ENCODE measurements around the gene OR2AE1.
"Not testable (repeated sequence)": the region's sequence is repeated elsewhere in the genome, so short reads cannot be mapped to it uniquely, and the experiment has no call there.

The OR2AE1 gene

DNA sequence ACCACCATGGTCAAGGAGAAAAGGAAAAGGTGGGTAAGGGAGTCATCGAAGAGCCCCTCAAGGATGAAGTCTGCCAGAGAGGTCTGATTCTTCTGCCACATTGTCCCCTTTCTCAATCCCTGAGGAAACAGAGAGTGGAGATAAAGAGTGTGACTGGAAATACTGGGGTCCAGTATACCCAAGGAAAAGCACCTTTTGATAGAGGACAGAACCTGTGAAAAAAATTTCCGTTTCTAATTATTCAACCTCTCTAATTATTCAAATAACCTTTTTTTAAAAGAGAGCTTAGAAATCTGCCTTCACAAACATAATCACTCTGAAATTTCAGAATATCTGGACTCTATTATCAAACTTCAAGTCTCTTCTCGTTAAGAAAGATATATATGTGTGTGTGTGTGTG lies at the start of gene OR2AE1:
Gene OR2AE1 (minus strand): TSS at position 101 of the 400 bp plus-strand sequence. CDS start 0 bp downstream, at position 101.
- DNase-seq (ENCODE audit: low spot score), result no peak

GRCh38 chr7:99926321-99926720 lies 49.5 kb upstream of the OR2AE1 start:
- DNase-seq (ENCODE audit: low spot score), result no peak

DNA sequence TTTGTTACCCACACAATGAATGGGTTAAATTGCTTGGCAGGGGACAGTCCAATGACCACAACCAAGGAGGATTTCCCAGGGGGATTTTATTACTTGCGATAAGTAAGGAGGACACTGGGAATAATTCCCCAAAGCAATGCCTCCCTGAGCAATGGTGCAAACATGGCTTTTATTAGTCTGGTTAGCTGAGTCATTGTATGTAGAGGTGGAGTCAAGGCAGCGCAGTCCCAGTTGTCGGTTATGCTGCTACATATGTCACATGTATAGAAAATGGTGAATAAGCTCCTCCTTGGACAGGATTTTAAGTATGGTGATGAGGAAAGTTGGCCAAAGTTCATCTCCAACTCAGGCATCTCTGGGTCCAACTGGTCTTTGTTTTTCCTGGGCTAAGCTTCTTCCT lies 46.4 kb upstream of the OR2AE1 start:
- DNase-seq (ENCODE audit: low spot score), result no peak

DNA sequence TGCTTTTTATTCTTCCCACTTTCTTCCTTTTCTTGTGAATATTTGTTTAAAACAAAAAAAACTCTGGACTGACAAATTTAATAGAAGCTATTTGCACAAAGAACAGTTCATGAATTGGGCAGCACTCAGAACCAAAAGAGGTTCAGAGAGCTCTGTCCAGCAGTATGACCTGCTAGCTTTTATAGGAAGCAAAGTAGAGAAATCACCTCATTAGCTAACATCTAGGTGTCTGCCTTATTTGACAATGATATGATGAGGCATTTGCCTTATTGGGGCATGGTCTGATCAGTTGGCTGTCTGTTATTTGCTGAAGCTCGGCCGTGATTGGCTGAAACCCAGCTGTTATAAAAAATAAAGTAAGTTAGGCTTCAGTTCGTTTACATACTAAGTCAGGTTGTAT lies 43.3 kb upstream of the OR2AE1 start:
- DNase-seq (ENCODE audit: low spot score), result no peak

DNA sequence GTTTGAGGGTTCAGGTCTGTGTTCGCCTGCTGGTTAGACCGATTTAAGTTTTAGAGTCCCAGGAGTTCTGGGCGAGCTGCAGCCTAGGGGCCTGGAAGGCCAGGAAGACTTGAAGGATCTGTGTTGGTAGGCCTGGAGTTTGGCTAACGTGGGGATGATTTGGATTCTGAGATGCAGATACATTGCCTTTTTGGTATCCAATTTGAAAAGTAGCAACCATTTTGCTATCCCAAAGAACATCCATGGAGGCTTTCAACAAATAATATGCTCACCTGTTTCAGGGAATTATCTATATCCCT lies 42.9 kb upstream of the OR2AE1 start:
- no peak for DNase-seq (ENCODE audit: low spot score)

DNA sequence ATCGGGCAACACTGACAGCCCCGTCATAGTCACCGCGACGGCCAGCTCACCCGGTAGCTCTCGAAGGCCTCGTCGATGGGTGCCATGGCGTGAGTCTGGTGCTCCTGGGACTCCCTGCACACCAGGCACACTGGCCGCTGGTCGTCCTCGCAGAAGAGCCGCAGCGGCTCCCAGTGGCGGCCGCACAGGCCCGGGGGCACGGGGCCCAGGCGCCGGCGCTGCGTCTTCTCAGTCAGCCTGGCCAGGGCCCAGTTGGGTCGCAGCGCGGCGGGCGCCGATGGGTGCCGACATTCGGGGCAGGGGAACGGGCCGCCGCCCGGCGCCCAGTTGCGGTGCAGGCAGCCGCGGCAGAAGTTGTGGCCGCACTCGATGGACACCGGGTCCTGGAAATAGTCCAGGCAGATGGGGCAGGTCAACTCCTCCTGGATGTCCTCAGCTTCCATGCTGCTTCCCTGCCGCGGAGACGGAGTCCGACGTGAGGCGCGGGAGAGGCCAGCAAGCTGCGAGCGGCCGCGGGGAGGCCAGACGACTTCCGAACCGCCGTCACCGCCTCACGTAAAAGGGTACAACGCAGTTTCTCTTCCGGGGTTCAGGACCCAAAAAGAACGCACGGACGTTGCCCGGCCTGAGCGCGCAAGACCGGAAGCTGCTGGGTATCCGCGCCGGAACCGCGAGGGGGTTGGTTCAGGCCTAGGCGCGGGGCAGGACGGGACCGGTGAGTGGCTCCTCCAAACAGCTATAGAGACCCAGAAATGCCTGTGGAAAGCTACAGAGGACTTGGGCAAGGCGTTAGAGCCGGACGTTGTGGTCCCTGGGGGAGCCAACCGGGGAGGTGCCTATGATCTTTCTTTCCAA lies 42.4 kb upstream of the OR2AE1 start, which contains the start of gene TRIM4:
Gene TRIM4 (minus strand): TSS at position 572 of the 855 bp plus-strand sequence. CDS start 129 bp downstream, at position 443.
- DNase-seq (ENCODE audit: low spot score), result peak; percentile 96

GRCh38 chr7:99910976-99911375 lies 34.1 kb upstream of the OR2AE1 start:
- DNase-seq (ENCODE audit: low spot score), result no peak

DNA sequence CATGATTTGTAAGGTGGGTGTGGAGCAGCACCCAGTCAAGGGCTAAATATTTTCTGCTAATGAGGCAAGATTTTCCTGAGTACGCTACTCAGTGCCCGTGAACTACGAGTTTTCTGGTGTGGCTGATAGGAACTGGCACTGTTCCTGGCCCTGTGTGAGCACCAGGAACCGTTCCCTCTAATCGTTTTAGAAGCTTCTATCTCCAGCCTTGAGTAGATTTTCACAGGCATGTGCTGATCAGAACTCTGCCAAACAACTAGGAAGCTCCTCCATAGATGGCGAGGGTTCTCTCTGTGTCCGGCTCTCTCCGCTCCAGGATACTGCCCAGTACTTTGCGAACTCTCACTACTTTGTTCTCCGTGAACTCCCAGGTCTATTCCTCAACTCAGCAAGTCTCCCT lies 24.7 kb upstream of the OR2AE1 start:
- no peak for DNase-seq (ENCODE audit: low spot score)

DNA sequence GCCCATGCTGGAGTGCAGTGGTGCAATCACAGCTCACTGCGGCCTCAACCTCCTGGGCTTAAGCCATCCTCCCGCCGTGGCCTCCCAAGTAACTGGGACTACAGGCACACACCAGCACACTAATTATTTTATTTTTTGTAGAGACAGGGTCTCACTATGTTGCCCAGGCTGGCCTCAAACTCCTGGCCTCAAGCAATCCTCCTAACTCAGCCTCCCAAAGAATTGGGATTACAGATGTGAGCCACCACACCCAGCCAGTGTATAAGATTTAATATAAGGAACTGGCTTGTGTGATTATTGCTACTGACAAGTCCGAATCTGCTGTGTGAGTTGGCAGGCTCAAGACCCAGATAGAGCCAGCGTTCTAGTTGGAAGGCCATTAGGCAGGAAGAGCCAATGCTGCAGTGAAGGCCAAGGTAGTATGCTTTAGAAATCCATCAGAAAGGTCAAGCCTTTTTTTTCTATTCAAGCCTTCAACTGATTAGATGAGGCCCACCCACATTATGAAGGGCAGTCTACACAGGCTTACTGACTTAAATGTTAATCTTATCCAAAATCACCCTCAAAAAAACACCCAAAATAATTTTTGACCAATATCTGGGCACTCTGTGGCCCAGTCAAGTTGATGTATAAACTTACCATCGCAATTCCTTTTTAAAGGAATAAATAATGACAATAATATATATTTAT lies 23.1 kb upstream of the OR2AE1 start:
- no peak for DNase-seq (ENCODE audit: low spot score)

DNA sequence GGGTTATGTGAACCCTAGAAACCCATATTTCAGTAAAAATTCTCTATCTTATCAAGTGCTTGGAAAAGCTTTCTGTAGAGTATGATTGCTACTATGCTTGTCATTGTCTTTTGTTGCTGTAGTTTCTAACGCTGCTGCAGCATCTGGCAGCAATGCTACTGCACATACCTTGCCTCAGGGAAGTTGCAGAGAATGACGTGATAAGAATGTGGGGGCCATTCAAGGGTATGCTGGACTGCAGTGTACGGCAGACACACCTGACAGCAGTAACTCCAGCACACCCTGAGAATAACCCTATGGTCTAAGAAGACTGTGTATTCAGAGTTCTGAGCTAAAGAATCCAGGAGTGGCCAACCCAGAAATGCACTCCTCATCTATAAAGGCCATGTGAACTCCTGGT lies 22.0 kb upstream of the OR2AE1 start:
- DNase-seq (ENCODE audit: low spot score), result no peak

DNA sequence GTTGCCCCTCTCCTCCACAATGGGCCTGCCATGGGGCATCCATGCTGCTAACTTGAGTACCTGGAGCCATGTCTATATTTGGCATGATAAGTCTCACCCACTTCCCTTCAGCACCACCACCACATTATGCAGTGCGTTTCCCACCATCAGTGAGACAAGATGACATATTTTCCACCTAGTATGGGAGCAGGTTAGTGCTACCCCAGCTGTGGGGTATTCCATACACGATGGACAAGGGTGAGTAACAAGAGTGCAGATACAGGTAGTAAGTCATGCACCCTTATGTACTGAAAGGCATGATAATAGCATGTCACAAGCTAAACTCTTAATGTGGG lies 21.2 kb upstream of the OR2AE1 start:
- no peak for DNase-seq (ENCODE audit: low spot score)

GRCh38 chr7:99897322-99898022 lies 20.6 kb upstream of the OR2AE1 start:
- no peak for DNase-seq (ENCODE audit: low spot score)

DNA sequence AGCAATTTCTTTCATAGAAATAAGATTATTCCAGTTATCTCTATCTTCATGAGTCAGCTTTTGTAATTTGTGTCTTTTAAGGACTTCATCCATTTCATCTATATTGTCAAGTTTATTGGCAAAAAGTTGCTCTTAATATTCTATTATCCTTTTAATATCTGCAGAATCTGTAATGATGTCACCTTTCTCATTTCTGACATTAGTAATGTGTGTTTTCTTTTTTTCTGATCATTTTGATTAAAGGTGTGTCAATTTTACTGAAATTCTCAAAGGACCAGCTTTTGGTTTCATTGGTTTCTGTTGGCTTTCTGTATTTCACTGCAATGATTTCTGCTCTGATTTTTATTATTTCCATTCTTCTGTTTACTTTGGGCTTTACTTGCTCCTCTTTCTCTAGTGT lies 17.9 kb upstream of the OR2AE1 start:
- no peak for DNase-seq (ENCODE audit: low spot score)

GRCh38 chr7:99893280-99893679 lies 16.4 kb upstream of the OR2AE1 start:
- DNase-seq (ENCODE audit: low spot score), result no peak

GRCh38 chr7:99890348-99890747 lies 13.5 kb upstream of the OR2AE1 start:
- DNase-seq (ENCODE audit: low spot score), result not testable (repeated sequence)

- not testable (repeated sequence) for DNase-seq (ENCODE audit: low spot score)
Observed at GRCh38 chr7:99888366-99888765, 11.5 kb upstream of the OR2AE1 start.

DNA sequence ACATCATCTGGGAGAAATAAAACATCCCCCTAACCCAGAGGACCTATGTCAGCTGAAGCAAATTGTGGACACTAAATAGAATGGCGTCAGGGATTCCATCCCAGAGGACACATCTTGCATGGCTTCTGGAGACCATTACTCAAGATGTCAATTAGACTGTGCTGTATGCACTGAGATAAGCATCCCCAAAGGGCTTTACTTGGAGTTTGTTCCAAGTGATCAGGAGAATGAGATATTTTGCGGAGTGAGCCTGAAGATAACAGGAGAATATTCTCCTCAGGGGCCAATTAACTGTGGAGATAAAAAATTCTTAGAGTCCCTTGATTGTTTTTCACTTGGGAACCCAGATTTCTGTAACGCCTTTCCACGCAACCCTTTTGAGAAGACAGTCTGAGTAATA lies 4.5 kb upstream of the OR2AE1 start:
- DNase-seq (ENCODE audit: low spot score), result no peak

GRCh38 chr7:99876491-99876890 lies 342 bp downstream of the OR2AE1 start:
- DNase-seq (ENCODE audit: low spot score), result no peak

DNA sequence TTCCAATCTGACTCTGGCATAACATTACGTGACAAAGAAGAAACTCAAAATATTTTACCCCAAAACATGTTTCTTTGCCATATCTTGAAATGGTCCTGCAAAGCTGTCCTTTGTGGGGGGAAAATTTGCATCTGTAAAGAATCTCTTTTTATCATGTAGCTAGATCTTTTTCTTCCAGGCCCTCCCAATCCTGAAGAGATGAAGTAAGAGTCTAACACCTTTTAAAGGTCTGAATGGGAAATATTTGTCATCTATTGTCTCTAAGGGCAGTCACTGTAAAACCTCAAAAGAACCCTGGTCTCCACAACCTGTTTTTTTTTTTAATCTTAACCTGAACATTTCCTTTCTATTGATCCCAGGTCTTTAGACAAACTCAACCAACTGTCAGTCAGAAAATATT lies 8.6 kb downstream of the OR2AE1 start:
- DNase-seq (ENCODE audit: low spot score), result no peak

GRCh38 chr7:99867477-99867876 lies 9.4 kb downstream of the OR2AE1 start:
- not testable (repeated sequence) for DNase-seq (ENCODE audit: low spot score)

DNA sequence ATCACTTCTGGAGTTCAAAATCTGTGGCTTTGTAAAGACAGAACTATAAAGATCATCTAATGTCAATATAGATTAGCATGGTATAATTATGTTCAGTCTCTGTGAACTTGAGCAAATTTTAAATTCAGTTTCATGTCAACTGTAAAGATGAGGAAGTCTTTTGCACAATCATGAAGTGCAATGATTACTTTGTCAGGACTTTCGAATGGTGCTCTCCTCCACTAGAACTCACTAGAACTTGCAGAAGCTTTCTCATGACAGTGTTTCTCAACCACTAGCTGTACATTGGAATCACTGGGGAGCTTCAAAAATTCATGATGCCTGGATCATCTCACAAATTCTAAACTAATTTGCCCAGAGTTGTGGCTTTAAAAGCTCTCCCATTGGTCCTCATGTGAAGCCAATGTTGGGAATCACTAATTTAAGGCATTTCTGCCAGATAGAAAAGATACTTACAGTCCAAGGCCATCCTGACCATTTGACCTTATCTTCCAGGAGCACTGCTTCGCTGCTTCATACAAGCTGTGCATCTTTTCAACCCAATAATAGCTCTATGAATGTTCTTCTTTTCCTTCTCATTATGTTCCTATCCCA lies 12.9 kb downstream of the OR2AE1 start:
- no peak for DNase-seq (ENCODE audit: low spot score)

DNA sequence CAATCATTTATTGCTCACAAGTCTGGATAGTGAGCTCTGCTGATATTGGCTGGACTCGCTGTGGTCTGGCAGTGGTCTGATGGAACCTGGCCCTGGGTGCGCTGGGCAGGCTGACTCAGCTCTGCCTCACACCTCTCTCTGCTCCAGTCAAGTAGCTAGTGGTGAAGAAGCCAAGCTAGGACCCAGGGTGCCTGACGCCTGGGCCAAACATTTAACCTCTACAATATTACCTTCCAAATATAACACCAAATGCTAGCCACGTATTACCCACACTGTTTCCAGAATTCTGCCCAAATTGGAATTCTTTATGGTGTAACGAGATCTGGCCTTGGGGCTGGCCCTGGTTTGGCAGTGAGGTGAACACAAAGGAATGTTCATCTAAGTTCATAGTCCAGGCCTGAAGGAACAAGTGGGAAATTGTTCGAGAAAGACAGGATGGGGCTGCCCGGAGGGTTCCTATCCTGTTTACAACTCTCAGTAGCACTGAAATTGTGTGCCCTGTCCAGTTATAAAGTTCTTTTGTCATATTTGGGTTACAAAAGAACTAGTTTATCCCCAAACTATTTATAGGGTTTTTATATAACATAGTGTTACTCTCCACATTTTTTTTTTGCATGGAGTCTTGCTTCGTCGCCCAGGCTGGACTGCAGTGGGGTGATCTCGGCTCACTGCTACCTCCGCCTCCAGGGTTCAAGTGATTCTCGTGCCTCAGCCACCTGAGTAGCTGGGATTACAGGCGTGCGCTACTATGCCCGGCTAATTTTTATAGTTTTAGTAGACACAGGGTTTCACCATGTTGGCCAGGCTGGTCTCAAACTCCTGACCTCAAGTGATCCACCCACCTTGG lies 16.3 kb downstream of the OR2AE1 start:
- DNase-seq (ENCODE audit: low spot score), result peak; percentile 82

All from GM03348 (cell line).